CD4-positive, alpha-beta T cell treated with Interleukin-1 beta for 1 hour (primary cell): Measurements from ENCODE around the gene SUMO3.
"Not testable (repeated sequence)": the region's sequence is repeated elsewhere in the genome, so short reads cannot be mapped to it uniquely, and the experiment has no call there.

Experiments used
- DNase-seq, 2 donors: peaks; one replicate each; pipeline ENCODE4 v3.0.0-alpha.2; 2020 to 2022

SUMO3 gene

GRCh38 chr21:44846485-44847260 lies 28.8 kb upstream of the SUMO3 start:
- peak; percentile 30 to 67 for DNase-seq

- no peak for DNase-seq
Measured at GRCh38 chr21:44846224-44846484, 28.3 kb upstream of the SUMO3 start.

GRCh38 chr21:44845418-44846223 lies 27.8 kb upstream of the SUMO3 start:
- DNase-seq, result peak; percentile 48 to 64

DNA sequence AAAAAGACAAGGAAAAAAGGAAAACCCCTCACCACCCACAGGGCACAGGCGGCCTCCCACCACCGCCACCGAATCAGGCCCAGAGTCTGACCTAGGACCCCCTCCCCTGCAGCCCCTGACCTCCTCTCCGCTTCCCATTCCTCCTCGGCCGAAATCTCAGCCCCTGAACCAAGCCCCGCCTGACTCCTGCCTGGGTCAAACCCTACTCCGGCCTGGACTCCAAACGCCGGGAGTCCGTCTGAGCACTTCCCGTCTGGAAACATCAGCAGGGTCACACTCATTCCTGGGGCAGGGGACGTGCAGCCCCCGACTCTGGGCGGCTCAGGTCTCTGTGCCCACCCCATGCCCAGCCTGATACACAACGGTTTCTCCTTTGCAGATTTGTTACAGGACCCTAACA lies 26.4 kb upstream of the SUMO3 start:
- DNase-seq, result no peak

- DNase-seq, result no peak
Measured at GRCh38 chr21:44842721-44843445, 25.0 kb upstream of the SUMO3 start.

DNA sequence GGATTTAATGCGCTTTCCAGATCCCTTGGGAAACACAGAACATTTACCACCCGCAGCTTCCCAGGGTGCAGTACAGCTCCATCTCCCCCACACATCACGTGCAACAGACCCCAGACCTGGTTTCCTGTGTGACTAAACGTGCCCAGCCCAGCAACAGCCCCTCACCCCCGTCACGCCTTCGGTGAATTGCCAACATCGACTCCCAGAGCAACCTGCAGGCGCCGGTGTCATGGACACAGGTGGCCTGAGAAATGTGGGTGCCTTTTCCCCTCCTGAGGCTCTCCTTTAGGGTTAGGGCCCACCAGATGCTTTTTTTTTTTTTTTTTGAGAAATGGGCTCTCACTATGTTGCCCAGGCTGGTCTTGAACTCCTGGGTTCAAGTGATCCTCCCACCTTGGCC lies 24.2 kb upstream of the SUMO3 start:
- DNase-seq, result no peak

DNA sequence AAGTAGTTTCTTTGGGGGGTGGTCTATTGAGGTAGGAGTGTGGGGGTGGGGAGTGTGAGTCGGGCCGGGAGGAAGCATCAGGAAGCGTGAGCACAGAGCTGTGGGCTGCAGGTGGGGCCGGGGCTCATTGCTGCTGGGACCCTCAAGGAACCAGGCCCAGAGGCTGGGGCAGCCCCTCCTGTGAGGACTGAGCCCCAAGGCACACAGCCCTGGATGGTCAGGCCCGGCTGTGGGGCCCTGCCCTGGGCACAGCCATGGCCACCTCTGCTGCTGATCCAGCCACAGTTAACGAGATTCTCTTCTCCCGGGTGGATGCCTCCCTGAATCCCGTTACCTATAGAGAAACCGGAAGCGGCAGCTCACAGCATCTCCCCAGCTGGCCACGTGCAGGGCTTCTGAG lies 22.9 kb upstream of the SUMO3 start:
- DNase-seq, result no peak

DNA sequence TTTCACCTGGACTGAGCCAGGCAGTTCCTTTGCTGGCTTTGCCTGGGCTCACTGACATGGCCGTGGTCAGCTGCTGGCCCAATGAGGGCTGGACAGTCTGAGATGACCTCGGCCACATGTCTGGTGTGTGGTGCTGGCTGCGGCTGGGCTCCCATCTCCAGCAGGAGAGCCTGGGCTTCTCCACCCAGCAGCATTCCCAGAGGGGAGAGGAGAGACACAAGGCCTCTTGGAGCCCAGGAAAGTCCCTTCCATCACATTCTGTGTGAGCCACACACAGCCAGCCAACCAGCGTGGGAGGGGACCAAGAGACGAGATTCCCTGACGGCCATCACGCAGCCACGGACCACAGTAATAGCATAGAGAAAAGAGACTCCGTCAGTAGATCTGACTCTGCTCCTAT lies 21.1 kb upstream of the SUMO3 start:
- DNase-seq, result no peak

- DNase-seq, result no peak
Measured at GRCh38 chr21:44838039-44838895, 20.4 kb upstream of the SUMO3 start.

DNA sequence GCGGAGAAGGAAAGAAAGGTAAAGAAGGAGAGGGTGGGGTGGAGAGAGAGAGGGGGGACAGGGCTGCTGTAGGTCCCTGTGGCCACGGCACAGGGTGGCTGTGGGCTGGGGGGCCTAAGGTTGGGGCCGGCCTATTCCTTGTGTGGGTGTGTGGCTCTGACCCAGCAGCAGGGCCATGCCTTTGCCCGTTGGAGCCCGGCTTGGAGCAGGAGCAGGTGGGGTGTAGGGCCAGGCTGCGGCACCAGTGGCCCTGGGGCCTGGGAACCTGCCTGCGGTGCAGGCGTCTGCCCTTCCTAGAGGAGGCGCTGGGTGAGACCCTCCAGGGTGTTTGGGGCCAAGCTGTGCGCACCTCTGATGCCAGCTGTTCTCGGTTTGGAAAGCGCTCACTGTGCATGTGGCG lies 19.7 kb upstream of the SUMO3 start:
- no peak for DNase-seq

- no peak for DNase-seq
Measured at GRCh38 chr21:44836666-44837471, 19.0 kb upstream of the SUMO3 start.

DNA sequence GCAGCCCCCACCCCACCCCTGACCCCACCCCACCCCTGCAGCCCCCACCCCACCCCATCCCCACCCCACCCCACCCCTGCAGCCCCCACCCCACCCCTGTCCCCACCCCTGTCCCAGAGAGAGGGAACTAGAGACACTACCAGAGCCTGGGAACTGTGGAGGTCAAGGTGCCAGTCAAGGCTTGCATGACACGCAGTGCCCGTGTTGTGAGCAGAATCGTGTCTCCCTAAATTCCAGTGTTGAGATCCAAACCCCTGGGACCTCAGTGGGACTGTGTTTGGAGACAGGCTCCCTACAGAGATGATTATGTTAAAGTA lies 18.4 kb upstream of the SUMO3 start:
- no peak for DNase-seq

- no peak for DNase-seq
Measured at GRCh38 chr21:44835647-44835973, 17.7 kb upstream of the SUMO3 start.

- no peak for DNase-seq
Measured at GRCh38 chr21:44834951-44835646, 17.2 kb upstream of the SUMO3 start.

DNA sequence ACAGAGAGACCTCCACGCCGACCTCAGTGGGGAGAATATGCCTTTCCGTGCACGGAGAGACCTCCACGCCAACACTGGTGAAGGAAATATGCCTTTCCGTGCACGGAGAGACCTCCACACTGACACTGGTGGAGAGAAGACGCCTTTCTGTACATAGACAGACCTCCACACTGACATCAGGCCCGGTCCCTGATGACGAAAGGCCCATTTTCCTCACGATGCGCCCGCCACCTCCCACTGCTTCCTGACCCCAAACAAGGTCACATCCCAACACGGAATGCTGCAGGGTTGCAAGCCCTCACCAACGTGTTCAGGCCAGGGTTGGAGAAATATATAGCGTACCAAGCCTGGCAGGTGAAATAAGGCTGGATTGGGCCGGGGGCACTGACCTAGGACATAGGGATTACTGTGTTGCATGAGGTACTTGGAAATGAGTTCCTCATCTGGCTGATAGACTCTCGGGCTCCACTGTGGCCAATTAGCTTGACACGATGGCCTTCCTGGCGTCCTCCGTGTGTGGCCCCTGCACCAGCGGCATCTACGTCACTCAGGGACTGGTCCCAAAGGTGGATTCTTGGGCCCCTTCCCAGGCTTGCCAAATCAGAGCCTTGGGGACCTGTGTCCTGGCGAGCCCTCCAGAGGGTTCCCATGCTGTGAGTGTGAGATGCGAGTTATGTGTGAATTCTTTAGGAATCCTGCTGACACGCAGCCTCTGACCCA lies 16.5 kb upstream of the SUMO3 start:
- no peak for DNase-seq

- no peak for DNase-seq
Measured at GRCh38 chr21:44833663-44834062, 15.8 kb upstream of the SUMO3 start.

DNA sequence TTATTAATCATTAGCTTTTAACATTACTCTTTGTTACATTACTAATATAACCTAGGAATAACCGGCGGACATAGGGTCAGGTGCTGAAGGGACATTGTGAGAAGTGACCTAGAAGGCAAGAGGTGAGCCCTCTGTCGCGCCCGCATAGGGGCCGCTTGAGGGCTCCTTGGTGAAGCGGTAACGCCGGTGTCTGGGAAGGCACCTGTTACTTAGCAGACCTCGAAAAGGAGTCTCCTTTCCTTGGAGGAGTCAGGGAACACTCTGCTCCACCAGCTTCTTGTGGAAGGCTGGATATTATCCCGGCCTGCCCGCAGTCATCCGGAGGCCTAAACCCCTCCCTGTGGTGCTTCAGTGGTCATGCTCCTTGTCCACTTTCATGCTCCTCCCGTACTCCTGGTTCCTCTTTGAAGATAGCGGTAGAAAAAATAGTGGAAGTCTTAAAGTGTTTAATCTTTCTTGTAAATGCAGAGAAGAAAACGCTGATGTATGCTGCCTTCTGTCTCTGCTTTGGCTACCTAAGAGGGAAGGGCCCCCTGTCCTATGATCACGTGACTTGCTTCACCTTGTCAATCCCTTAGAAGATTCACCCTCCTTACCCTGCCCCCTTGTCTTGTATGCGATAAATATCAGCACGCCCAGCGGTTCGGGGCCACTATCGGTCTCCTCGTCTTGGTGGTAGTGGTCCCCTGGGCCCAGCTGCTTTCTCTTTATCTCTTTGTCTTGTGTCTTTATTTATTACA lies 14.8 kb upstream of the SUMO3 start:
- not testable (repeated sequence) for DNase-seq

GRCh38 chr21:44831227-44831860 lies 13.5 kb upstream of the SUMO3 start:
- DNase-seq, result no peak

- no peak for DNase-seq
Measured at GRCh38 chr21:44829507-44830092, 11.7 kb upstream of the SUMO3 start.
